Cerebellar nuclear complex (tissue), 1 donor: Measurements from ENCODE around the gene LIN28B.
"Not testable (repeated sequence)": the region's sequence is repeated elsewhere in the genome, so short reads cannot be mapped to it uniquely, and the experiment has no call there.

ENCODE experiments used
- DNase-seq, 2 experiments: peaks; one replicate each; lab custom pipeline; 2025; lab: John Stamatoyannopoulos, UW

LIN28B gene

DNA sequence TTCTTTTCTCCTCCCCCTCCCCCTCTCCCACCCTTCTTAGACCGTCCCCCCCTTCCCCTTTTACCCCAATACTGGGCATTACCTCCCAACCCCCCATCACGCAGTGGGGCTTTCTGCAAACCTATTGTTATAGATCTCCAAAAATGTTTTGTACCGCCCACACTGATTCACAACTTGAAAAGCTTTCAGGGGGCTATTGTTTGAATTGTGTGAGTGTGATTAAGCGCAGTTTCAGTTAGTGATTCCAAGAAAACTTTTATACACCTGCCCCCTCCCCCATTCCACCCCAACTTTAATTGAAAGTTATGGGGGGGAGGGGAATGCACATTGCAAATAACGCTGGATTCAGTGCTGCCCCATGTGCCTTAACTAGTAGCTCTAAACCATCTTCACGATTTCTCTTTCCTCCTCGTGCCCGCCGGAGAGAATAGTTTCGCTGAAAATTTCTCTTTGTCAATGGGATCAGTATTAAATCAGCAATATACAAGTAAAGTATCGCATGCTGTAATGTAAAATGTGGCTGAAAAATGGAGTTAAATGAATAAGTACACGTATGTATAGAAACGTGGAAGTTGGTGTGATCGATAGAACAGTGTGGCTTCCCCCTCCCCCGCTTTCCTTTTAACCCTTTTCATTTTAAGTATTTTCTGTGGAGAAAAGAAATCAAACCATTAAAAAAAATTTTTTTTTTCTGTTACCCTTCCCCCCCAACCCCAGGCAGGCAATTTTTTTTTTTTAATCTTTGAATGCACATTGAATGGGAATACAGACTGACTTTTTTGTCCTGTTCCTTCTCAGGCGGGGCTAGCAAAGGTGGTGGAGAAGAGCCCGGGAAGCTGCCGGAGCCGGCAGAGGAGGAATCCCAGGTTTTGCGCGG is 632 bp downstream of the LIN28B start:
- DNase-seq = no peak

DNA sequence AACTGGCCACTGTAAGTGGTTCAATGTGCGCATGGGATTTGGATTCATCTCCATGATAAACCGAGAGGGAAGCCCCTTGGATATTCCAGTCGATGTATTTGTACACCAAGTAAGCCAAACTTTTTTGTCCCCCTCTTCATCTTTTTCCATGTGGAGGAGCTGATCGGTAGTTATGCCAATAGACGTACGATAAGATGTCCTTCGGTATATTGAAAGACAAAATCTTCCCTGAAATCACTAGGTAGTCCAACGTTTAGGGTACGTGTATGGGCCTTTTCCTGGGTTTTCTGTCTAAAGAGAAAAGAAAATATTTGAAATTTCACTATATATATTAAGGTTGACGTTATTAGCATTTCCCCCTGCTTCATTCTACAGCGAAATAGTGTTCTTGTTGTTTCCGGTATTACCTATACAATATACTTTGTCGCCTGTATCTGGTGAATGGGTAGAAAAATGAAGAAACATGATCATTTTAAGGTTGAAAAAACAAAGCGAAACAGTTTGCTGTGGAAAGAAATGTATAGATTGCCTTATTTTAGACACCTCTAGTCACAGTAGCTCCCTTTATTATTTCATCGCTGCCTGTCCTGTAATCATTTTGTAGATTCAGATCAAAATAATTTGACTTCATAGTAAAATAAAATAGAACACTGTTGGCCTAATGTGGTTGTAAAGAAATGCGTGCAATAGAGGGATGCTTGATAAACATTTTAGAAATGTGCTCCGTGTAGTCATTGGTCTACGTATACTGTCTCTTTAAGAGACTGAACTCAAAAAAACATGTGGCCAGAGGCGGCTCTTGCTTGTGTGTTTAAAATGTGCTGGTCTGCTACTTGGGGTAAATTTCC is 1.5 kb downstream of the LIN28B start:
- no peak for DNase-seq

DNA sequence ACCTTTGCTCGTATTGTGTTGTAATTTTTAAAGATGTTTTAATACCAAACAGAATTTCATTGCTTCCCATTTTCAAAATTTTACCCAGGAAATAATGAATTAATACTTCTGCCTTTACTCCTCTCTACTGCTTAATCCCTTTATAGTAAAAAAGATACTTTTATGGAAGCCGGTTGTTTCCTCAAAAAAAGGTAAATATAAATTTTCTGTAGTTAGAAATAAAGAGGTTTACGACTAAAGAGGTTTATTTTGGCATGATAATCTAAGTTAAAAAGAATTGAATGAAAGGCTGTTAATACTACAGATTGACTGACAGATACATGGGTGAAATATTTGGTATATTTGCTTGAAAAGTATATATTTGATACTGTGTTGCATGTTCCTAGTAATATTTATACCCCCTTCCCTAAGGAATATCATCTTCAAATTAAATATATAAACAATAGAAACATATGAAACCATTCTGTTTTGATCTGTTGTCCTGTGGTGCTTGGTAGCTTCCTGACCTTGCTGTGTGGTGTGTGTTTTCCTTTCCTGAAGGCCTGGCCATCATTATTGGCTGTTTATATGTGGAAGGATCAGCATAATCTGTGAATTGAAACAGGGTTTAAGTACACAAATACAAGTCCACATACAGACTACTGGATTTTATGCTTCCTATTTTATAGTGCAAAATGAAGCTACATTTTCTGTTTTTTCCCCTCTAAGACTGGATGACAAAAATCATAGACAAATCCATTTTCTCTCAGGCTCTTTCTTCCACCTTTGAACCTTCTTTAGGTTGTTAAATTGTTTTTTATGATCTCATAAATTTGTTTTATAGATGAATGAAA is 2.3 kb downstream of the LIN28B start:
- no peak for DNase-seq

DNA sequence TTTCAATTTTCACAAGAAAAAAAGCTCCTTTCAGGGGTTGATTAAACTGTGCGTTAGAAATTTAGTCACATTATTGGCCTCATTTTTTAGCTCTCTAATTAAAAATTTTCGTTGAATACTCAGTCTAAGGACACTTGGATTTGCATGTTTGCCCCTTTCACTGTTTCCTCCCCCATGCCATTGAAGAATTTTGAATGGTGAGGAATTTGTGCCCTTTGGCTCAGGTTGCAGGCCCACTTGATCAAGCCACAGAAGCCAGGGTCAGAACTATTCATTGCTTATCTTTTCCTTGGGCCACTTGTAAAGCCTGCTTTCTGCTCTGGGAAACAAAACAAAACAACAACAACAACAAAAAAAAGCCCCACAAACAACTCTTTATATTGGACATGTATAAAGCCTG is 12.2 kb downstream of the LIN28B start:
- no peak for DNase-seq

DNA sequence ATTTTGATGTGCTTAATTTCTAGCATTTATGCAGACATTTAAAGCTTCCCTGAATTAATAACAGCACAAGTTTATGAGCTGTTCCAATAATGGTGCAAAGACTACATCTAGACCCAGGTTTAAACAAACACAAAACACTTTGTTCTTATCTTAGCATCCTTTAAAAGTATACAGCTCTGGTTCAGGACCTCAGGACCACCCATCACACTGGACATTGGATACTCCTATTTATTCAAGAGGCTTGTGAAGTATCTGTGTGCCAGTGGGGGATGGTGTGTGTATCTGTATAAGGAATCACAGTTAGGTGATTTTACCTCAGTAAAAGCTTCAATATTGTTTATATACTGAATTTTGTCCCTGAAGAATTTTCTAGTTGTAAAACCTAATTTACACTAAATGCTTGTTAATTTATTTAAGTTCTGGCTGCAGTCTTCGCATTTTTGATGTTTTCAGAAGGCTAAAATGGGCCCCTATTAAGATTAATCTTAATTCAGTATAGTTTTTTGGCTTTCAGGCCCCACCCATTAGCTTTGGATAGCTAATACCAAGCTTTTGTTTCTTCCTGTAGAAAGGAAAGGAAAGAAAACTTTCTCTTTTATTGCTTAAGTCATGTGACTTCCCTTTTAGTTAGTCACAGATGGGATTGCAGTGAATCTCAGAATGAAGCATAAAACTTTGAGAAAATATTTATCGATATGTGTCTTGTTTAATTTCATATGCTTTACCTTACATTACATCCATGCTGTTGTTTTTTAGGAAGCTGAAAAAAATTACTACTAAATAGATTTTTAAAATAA is 13.1 kb downstream of the LIN28B start:
- no peak for DNase-seq

DNA sequence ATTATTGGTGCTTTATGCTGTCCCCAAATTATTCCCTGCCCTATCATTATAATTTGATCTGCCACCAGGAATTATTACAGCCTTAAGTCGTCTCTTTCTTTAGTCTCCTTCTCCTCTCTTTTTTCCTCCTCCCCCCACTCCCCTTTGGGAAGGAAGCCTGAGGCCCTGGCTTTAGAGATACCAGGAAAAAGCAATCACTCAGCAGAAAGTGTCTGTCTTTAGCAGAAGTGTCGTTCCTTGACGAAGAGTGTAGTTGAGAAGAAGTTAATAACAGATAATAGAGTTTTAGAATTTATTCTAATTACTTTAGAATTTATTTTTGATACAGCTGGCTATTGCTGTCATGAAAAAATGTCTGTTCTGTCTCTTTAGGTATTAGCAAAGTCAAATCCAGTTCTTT is 16.5 kb downstream of the LIN28B start:
- DNase-seq = no peak

GRCh38 chr6:104983296-104983695 is 26.4 kb downstream of the LIN28B start:
- no peak for DNase-seq

DNA sequence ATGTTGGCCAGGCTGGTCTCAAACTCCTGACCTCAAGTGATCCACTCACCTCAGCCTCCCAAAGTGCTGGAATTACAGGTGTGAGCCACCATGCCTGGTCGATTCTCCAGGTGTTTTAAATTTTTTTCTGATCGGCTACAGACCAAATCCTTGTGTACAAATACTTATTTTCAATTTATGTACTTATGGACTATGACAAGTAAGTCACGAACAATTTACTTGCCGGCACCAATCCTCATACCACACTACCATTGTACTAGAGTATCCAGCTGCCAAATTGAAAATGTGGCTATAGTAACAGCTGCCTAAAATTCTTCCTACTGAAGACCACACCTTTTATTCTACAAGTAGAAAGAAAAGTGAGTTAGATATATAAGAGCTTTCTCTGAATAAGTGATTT is 26.9 kb downstream of the LIN28B start:
- DNase-seq = no peak

DNA sequence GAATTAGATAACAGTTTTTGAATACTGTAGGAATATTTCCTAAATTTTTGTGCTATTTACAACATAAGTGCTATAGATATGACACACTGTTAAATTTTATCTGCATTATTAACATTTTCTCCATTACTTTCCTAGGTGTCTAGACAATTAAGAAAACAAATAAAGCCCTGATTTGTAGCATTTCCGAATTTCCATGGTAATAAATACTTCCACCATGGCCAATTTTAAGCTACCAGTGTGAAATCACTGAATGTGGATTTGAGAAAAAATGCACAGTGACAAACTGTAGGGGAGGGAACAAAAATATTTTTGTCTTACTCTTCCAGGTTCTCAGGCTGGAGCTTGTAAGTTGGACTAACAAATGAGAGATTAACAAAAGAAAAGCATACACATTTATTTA is 27.9 kb downstream of the LIN28B start:
- DNase-seq = no peak

- DNase-seq = not testable (repeated sequence)
Measured at GRCh38 chr6:104985875-104986274, 29.0 kb downstream of the LIN28B start.

GRCh38 chr6:104986625-104987024 is 29.7 kb downstream of the LIN28B start:
- no peak for DNase-seq

- no peak for DNase-seq
Measured at GRCh38 chr6:104987218-104987617, 30.3 kb downstream of the LIN28B start.

GRCh38 chr6:104990085-104990484 is 33.2 kb downstream of the LIN28B start:
- no peak for DNase-seq

- not testable (repeated sequence) for DNase-seq
Measured at GRCh38 chr6:104991062-104991461, 34.2 kb downstream of the LIN28B start.

GRCh38 chr6:104993576-104993975 is 36.7 kb downstream of the LIN28B start:
- DNase-seq = not testable (repeated sequence)

GRCh38 chr6:104995989-104996617 is 39.2 kb downstream of the LIN28B start:
- no peak for DNase-seq

GRCh38 chr6:105001063-105001462 is 44.2 kb downstream of the LIN28B start:
- no peak for DNase-seq

GRCh38 chr6:105001906-105002305 is 45.0 kb downstream of the LIN28B start:
- no peak for DNase-seq

DNA sequence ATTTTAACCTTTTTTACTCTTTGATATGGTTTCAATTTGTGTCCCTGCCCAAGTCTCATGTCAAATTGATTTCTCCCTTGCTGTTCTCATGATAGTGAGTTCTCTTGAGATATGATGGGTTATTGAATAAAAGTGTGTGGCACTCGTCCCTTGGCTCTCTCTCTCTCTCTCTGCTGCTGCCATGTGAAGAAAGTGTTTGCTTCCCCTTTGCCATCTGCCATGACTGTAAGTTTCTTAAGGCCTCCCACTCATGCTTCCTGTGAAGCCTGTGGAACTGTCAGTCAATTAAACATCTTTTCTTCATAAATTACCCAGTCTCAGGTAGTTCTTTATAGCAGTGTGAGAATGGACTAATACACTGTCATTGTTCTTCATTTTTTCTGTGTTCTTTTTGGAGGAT is 48.5 kb downstream of the LIN28B start:
- no peak for DNase-seq

- DNase-seq = not testable (repeated sequence)
Measured at GRCh38 chr6:105013459-105013858, 56.6 kb downstream of the LIN28B start.

GRCh38 chr6:105014448-105014847 is 57.5 kb downstream of the LIN28B start:
- no peak for DNase-seq
